ENCODE measurements around the gene NOP16. TPM values are rescaled to one million over a fixed set of nuclear protein-coding genes. Genes with fewer than 3 reads are reported as not detected.

The NOP16 gene
- total and polyA plus RNA-seq, 2 experiments from 2014 or later, result 22.9 to 64.0 TPM

DNA sequence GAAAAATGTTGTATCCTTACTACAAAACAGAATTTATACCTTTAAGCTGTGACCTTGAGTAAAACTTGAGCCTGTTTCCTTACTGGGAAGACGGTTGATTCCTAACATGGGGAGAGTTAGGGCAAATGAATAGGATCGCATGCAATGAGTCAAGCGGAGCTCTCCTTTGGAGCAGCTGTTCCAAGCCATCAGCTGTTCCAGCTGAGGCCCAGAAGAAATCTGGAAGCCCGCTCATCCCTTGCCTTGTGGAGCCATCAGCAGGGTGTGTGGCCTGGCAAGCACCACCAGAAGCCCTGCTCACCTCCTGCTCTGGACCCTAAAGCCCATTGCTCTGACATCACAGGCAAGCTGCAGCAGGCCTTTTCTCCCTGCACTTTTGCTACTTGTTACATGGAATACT, 34.9 kb downstream of the NOP16 start:
- H3K9me3 ChIP-seq (ENCODE audit: low read depth), result no peaks in the 10 kb centered on the region
- peaks cover 79% of the 10 kb centered on the region for H3K79me2 ChIP-seq
- H3K4me3 ChIP-seq, result no peak overlapping the region
- H3K4me1 ChIP-seq (ENCODE audit: insufficient read depth), result no peaks in the 10 kb centered on the region
- H3K4me2 ChIP-seq, result no peak overlapping the region
- H3K27ac ChIP-seq, result no peak overlapping the region
- 95% methylated on average over 4 of the region's 4 CpGs for WGBS (ENCODE audit: low lambda C conversion rate, missing lambda C conversion rate)
- no peak for DNase-seq (ENCODE audit: low spot score)
- TF ChIP-seq, protein P1, sequence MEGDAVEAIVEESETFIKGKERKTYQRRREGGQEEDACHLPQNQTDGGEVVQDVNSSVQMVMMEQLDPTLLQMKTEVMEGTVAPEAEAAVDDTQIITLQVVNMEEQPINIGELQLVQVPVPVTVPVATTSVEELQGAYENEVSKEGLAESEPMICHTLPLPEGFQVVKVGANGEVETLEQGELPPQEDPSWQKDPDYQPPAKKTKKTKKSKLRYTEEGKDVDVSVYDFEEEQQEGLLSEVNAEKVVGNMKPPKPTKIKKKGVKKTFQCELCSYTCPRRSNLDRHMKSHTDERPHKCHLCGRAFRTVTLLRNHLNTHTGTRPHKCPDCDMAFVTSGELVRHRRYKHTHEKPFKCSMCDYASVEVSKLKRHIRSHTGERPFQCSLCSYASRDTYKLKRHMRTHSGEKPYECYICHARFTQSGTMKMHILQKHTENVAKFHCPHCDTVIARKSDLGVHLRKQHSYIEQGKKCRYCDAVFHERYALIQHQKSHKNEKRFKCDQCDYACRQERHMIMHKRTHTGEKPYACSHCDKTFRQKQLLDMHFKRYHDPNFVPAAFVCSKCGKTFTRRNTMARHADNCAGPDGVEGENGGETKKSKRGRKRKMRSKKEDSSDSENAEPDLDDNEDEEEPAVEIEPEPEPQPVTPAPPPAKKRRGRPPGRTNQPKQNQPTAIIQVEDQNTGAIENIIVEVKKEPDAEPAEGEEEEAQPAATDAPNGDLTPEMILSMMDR (IDR thresholded peaks at IDR 0.05; ENCODE audit: poor library complexity), result no peak
- no peak for TF ChIP-seq EZH2 (IDR thresholded peaks at IDR 0.05; ENCODE audit: borderline replicate concordance)
- TF ChIP-seq EZH2phosphoT487 (IDR thresholded peaks at IDR 0.05; ENCODE audit: low read depth, severe bottlenecking, unreplicated experiment), result no peak
- H3K27me3 ChIP-seq, result no peaks in the 10 kb centered on the region
- H4K20me1 ChIP-seq (ENCODE audit: insufficient read depth, poor library complexity, severe bottlenecking), result peaks cover 39% of the 10 kb centered on the region
- no peak overlapping the region for H2AFZ ChIP-seq
- H3K36me3 ChIP-seq (replicated peaks; ENCODE audit: insufficient read depth, low read depth), result no peaks in the 10 kb centered on the region
- H3K9me2 ChIP-seq (replicated peaks; ENCODE audit: insufficient read depth), result no peaks in the 10 kb centered on the region

DNA sequence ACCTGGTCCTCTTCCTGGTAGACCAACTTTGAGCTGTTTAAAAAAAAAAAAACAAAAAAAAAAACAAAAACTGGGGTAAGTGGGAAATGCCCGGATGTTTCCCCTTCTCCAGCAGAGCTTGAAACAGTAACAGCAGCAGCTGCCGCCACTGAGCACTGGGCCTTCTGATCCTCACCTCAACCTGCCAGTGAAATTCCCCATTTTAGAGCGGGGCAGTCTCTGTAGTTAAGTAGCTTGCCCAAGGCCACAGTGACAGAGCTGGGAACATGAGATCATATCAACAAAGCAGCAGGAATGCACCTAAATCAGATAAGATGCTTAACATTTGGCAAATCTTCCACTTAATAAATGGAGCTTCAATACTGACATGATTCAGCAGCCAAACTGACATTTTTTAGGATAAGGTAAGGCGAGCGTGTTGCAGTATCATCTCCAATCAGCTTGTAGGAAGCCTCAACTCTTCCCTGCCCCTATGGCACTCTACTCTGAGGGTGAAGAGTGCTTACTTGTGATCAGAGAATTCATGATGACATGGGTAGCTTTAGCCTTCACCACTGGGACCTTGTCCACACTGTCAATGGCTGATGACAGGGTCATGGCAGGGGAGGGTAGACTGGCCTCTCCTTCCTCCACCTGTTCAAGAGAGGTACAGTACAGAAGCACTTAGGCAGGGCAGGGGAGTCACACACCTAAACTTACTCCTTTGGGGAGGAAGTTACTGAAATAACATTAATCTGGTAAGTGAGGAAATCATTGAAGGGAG, 36.1 kb downstream of the NOP16 start:
- Histone ChIP-seq H3K27me3 (no peaks in the 10 kb centered on the region), H3K4me3 (no peak overlapping the region), H3K9me3 (ENCODE audit: low read depth) (no peaks in the 10 kb centered on the region), H4K20me1 (ENCODE audit: insufficient read depth, poor library complexity, severe bottlenecking) (peaks cover 33% of the 10 kb centered on the region), H3K27ac (no peak overlapping the region), H3K79me2 (peaks cover 67% of the 10 kb centered on the region), H2AFZ (no peak overlapping the region), H3K4me2 (no peak overlapping the region), H3K9me2 (replicated peaks; ENCODE audit: insufficient read depth) (no peaks in the 10 kb centered on the region), H3K4me1 (ENCODE audit: insufficient read depth) (no peaks in the 10 kb centered on the region), H3K36me3 (replicated peaks; ENCODE audit: insufficient read depth, low read depth) (no peaks in the 10 kb centered on the region)
- DNase-seq (ENCODE audit: low spot score), result no peak
- WGBS (ENCODE audit: low lambda C conversion rate, missing lambda C conversion rate), result 89% methylated on average over 5 of the region's 5 CpGs
- TF ChIP-seq, protein P1 (IDR thresholded peaks at IDR 0.05; ENCODE audit: poor library complexity), result no peak
- TF ChIP-seq EZH2 (IDR thresholded peaks at IDR 0.05; ENCODE audit: borderline replicate concordance) (no peak), EZH2phosphoT487 (IDR thresholded peaks at IDR 0.05; ENCODE audit: low read depth, severe bottlenecking, unreplicated experiment) (no peak)

DNA sequence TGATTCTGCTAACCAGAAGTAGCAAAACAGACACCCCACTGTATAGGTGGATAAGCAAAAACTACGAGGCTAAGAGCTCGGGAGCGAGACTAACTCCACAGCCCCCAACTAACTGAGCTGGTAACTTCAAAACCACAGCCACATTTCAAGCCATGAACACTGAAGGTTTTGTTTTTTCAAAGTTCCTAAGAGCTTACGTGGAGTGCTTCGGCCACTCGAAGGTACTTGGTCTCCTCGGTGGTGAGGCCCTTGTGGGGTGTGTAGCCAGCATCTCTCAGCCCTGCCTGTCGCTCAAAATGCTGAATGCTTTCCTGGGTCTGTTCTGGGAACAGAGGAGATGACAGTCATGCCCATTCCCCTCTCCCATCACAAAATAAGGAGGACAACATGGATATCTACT, 38.0 kb downstream of the NOP16 start:
- Histone ChIP-seq H3K4me1 (ENCODE audit: insufficient read depth) (no peaks in the 10 kb centered on the region), H3K4me3 (no peak overlapping the region), H3K27ac (no peak overlapping the region), H3K4me2 (no peak overlapping the region), H3K27me3 (no peaks in the 10 kb centered on the region), H3K9me3 (ENCODE audit: low read depth) (no peaks in the 10 kb centered on the region), H4K20me1 (ENCODE audit: insufficient read depth, poor library complexity, severe bottlenecking) (peaks cover 16% of the 10 kb centered on the region), H2AFZ (no peak overlapping the region), H3K79me2 (peaks cover 48% of the 10 kb centered on the region), H3K36me3 (replicated peaks; ENCODE audit: insufficient read depth, low read depth) (no peaks in the 10 kb centered on the region), H3K9me2 (replicated peaks; ENCODE audit: insufficient read depth) (no peaks in the 10 kb centered on the region)
- TF ChIP-seq EZH2phosphoT487 (IDR thresholded peaks at IDR 0.05; ENCODE audit: low read depth, severe bottlenecking, unreplicated experiment) (no peak), EZH2 (IDR thresholded peaks at IDR 0.05; ENCODE audit: borderline replicate concordance) (no peak)
- TF ChIP-seq, protein P1 (IDR thresholded peaks at IDR 0.05; ENCODE audit: poor library complexity), result no peak
- WGBS (ENCODE audit: low lambda C conversion rate, missing lambda C conversion rate), result 93% methylated on average over 8 of the region's 8 CpGs
- DNase-seq (ENCODE audit: low spot score), result no peak
